RWPE1 (cell line): ENCODE results near the gene AGAP1.

Experiments used
- CTCF ChIA-PET: fragments of 350-600 bp; sonication (Branson Sonifier 250); formaldehyde crosslinking; extraction: SDS; loops from one replicate; lab custom pipeline; 2021; lab: Yijun Ruan, JAX
- POLR2A ChIA-PET: fragments of 400-600 bp; formaldehyde crosslinking; extraction: SDS; loops from one replicate; lab custom pipeline; 2020; ENCODE audit warnings: antibody characterized with exemption; ENCODE audit not compliant: low non-redundant PET; lab: Yijun Ruan, JAX
- DNase-seq: peaks from one replicate; pipeline ENCODE4 v3.0.0; 2012; ENCODE audit warnings: low spot score
- H3K27ac ChIP-seq: fragments of 450-650 bp; 2 replicates; pipeline ENCODE4 v1.5.1; 2017
- CTCF ChIP-seq: fragments of 450-650 bp; conservative IDR thresholded peaks from 2 replicates; pipeline ENCODE4 v1.5.1; 2017; ENCODE audit warnings: low read depth, mild to moderate bottlenecking

AGAP1 gene

GRCh38 chr2:235535423-235536130 is 41.7 kb downstream of the AGAP1 start:
- CTCF ChIA-PET = no interaction called here
- no peak overlapping the region for H3K27ac ChIP-seq
- TF ChIP-seq CTCF = no peak
- POLR2A ChIA-PET = no interaction called here
- no peak for DNase-seq

DNA sequence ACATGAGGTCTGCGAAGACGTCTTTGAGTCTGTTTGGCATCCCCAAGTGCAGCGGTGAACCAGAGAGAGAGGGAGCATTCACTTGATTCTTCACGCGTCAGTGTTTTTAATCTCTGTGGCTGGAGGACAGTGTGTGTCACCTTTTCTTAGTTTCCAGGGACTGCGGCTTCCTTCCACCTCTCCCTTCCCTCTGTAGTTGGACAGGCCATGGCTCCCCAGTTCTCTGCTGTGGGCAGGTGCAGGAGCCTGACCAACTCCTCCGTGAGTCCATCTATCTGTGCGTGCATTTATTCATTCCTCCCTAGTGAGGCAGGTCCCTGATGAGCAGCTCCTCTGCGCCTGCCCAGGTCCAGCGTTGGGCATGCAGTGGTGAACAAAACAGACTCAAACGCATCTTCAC is 42.9 kb downstream of the AGAP1 start:
- ChIA-PET CTCF (interaction anchor here (0.5 kb wide), 1 partner anchor 45 kb away, joined by 5 read pairs; no protein-coding TSS in a partner anchor), POLR2A (no interaction called here)
- H3K27ac ChIP-seq = no peak overlapping the region
- TF ChIP-seq CTCF = no peak
- DNase-seq = no peak

DNA sequence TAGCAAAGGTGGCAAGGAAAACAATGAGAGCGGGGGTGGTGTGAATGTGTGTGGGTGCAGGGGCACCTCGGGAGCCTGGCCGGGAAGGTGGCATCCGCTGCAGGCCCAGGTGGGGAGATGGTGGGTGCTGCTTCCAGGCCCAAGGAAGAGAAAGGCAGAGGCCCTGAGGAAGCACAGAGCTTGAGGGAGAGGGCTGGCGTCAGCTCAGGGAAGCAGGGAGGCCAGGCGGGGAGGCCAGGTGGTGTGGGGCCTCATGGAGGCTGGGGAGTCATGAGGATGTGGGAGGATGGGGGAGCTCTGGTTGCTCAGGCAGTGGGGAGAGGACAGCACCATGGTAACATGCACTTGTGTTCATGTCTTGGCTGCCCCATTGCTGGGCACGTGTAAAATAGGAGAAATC is 43.3 kb downstream of the AGAP1 start:
- ChIA-PET POLR2A (no interaction called here), CTCF (interaction anchor here (0.5 kb wide), 1 partner anchor 46 kb away, joined by 5 read pairs; no protein-coding TSS in a partner anchor)
- no peak overlapping the region for H3K27ac ChIP-seq
- no peak for DNase-seq
- TF ChIP-seq CTCF = no peak

- H3K27ac ChIP-seq = no peak overlapping the region
- POLR2A ChIA-PET = no interaction called here
- CTCF ChIA-PET = no interaction called here
- no peak for DNase-seq
- TF ChIP-seq CTCF = no peak
Measured at GRCh38 chr2:235537587-235537986, 43.7 kb downstream of the AGAP1 start.

DNA sequence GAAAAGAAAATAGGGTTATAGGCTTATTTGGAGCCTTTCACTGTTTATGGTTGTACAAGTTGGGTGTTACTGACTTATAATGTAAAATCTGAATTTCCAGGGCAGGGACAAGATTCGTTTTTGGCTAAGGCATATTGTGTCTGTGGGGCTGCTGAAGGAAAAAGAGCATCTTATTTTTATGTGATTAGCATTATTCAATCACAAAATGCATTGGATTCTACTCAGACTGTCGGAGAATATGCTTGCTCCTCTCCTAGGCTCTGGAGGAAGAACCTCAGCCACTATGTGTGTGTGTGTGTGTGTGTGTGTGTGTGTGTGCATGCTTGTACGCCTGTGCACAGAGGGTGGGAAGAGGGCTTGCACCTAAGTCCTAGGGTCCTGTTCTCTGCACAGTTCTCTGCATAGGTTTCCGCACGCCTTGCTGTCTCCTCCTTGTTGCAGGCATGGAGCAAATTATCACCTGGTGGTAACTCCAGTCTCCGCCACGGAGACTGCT is 44.3 kb downstream of the AGAP1 start:
- TF ChIP-seq CTCF = no peak
- DNase-seq = no peak
- H3K27ac ChIP-seq = no peak overlapping the region
- CTCF ChIA-PET = no interaction called here
- POLR2A ChIA-PET = no interaction called here

- TF ChIP-seq CTCF = no peak
- H3K27ac ChIP-seq = no peak overlapping the region
- no peak for DNase-seq
- ChIA-PET CTCF (interaction anchor here (0.6 to 1.0 kb wide), 3 partner anchors 12 to 482 kb away, joined by 3 to 4 read pairs (median 3); no protein-coding TSS in a partner anchor), POLR2A (no interaction called here)
Measured at GRCh38 chr2:235538981-235539380, 45.1 kb downstream of the AGAP1 start.
